Measurements from ENCODE around the gene CYB5B. TPM values are rescaled to one million over a fixed set of nuclear protein-coding genes. Genes with fewer than 3 reads are reported as not detected.
A peak's percentile ranks its signal among the peaks of the same experiment; 100 is the strongest.
"Not testable (repeated sequence)": the region's sequence is repeated elsewhere in the genome, so short reads cannot be mapped to it uniquely, and the experiment has no call there.

Gene CYB5B
- total RNA-seq, 2 experiments from 2014 or later: 125 to 131 TPM

DNA sequence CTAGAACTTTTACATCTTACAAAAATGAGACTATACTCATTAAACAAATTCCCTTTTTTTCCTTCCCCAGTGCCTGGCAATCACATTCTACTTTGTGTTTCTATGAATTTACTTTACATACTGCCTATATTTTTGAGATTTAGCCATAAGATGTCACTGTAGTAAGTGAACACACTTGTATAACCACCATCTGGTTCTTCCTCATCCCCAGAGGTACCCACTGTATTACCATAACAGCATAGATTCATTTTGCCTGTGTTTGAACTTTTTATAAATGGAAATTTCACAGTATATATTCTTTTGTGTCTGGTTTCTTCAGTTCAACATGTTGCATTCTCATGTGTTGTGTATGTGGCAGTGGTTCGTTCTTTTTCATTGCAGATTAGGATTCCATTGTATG is 15.8 kb downstream of the CYB5B start:
- H3K4me1 Mint-ChIP-seq: peaks cover 39% of the 10 kb centered on the region
- POLR2A ChIA-PET: no interaction called here
- H3K27ac Mint-ChIP-seq: no peak overlapping the region
- H3K27me3 Mint-ChIP-seq: no peaks in the 10 kb centered on the region
- no peaks in the 10 kb centered on the region for H3K9me3 Mint-ChIP-seq
- no peak for ATAC-seq (ENCODE audit: low read depth)
- peaks cover 35% of the 10 kb centered on the region for H3K36me3 Mint-ChIP-seq
- no peak overlapping the region for H3K4me3 Mint-ChIP-seq
- DNase-seq: no peak

DNA sequence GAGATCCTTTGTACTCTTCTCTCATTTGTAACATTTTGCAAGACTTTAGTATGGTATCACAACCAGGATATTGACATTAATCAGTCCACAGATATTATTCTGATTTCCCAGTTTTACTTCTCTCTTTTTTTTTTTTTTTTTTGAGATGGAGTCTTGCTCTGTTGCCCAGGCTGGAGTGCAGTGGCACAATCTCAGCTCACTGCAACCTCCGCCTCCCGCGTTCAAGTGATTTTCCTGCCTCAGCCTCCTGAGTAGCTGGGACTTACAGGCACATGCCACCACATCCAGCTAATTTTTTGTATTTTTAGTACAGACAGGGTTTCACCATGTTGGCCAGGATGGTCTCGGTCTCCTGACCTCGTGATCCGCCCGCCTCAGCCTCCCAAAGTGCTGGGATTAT is 16.6 kb downstream of the CYB5B start:
- H3K36me3 Mint-ChIP-seq: peaks cover 31% of the 10 kb centered on the region
- DNase-seq; H3K27me3 Mint-ChIP-seq; H3K9me3 Mint-ChIP-seq; H3K4me3 Mint-ChIP-seq; H3K27ac Mint-ChIP-seq; POLR2A ChIA-PET; ATAC-seq (ENCODE audit: low read depth): not testable (repeated sequence)
- H3K4me1 Mint-ChIP-seq: peaks cover 36% of the 10 kb centered on the region

DNA sequence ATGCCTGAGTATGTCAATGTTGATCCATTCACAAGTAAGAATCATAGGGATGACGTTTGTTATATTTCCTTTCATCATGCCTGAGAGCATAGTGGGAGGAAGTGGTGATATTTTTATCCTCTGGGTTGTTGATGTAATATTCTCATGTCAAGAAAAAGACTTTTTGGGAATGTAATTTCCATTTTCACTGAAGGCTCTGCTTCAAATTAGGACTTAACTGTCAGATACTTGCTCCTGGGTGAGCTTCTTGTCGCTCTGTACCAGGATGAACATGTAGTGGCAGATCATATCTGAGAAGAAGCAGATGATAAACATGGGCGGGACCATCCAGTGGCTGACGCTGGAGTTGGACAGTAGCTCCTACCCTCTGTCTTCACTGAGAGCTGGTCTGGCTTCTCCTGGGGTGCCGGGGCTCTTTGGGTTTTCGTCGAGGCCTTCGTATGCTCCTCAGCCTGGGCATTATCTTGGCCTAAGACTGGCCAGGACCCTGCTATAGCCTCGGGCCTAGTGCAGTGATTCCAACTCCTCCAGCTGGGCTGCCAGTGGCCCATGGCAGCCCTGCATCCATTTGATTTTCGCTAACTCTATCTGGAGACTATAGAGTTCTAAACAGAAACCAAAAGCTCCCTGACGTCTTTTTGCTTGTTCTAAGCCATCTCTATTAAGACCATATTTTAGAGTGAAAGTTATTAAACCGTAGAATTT is 19.7 kb downstream of the CYB5B start:
- DNase-seq: peak; percentile 44
- H3K4me1 Mint-ChIP-seq: peaks cover 27% of the 10 kb centered on the region

DNA sequence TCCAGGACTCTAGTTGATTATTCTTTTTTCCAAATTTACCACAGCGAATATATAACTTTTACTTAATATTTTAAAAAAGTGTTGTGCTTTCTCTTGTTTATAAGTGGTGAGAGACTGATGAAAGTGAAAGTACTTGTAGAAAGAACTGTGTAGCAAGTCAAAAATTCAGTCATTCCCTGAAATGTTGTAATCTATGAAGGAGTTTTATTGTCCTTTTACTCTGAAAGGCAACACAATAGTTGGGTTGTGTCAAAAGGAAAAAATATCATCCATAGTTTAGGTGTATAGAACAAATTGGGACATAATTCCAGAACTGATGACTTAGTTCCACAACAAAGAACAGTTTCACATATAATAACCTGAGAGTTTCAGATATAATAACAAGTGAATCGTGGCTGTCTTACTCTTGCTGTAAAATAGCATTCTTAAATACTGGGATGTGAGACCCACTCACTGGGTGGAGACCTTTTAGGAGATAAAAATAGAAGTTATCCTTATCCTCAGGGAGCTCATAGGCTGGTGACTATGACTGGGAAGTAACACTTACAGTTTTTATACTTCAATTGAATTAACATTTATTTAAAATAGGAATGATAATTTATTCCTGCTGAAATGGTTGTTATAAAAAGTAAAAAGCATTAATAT is 20.6 kb downstream of the CYB5B start:
- Mint-ChIP-seq H3K27ac (peak overlapping the region; percentile 95), H3K9me3 (no peaks in the 10 kb centered on the region), H3K27me3 (no peaks in the 10 kb centered on the region), H3K36me3 (peaks cover 35% of the 10 kb centered on the region), H3K4me1 (peaks cover 27% of the 10 kb centered on the region), H3K4me3 (peak overlapping the region; percentile 82)
- ATAC-seq (ENCODE audit: low read depth) (no peak), DNase-seq (no peak)
- POLR2A ChIA-PET: interaction anchor here (1.2 to 1.7 kb wide), 2 partner anchors 49 to 119 kb away, joined by 3 read pairs; no protein-coding TSS in a partner anchor

More for the DNA sequence above, 19.7 kb downstream of the CYB5B start:
- Mint-ChIP-seq H3K9me3 (no peaks in the 10 kb centered on the region), H3K27ac (peak overlapping the region; percentile 95), H3K36me3 (peaks cover 32% of the 10 kb centered on the region), H3K4me3 (peak overlapping the region; percentile 82), H3K27me3 (no peaks in the 10 kb centered on the region)
- peak; percentile 66 for ATAC-seq (ENCODE audit: low read depth)
- POLR2A ChIA-PET: interaction anchor here (0.6 to 1.7 kb wide), 5 partner anchors 17 to 145 kb away, joined by 3 to 4 read pairs (median 3); partner anchors contain the start of gene CYB5B

DNA sequence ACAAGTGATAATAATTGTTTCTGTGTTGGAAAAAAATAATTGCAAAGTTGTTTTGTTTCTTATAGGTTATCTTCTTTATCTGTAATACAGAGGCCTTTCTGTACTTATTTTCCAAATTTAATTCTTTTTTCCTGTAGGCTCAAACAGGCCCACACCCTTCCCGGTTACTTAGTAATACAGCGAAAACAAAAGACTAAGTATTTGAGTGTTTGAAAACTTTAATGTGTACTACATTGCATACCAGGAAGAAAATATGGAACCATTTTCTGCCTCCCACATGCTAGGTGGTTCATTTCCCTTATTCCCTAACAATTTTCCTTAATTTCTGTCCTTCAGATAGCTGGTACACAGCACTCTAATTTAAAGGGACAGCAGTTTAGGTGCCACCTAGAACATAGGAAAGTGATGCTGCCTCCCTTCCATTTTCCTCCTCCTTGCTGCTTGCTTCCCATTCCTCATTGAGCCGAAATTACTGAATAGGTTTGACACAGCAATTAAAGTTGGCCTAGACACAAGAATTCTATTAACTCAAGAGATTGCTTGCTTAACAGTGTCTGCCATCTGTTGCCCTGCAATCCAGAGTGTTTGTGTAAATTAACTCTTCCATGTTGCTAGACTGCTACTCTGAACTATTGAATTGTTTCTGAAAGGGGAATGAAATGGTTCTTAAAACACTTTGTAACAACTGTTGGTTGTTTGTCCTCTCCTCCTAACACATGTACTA is 24.2 kb downstream of the CYB5B start:
- peaks cover 47% of the 10 kb centered on the region for H3K36me3 Mint-ChIP-seq
- no peak overlapping the region for H3K4me3 Mint-ChIP-seq

DNA sequence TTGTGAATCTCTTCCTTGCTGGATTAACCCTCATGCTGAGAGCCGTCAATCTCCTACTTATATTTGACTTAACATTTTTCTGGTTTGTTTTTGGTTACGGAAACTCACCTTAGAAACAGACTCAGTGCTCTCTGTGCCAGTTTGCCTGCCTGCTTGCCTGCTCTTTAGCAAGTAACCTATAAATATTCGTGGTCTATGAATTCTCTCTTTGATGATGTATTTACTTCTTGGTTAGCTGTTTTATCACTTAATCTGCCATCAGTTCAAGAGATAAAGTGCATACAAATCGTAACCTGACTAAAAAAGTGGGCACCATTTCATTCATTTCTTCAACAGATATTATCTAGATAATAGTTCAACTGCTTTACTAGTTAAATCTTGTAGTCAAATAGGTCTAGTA is 26.7 kb downstream of the CYB5B start:
- ATAC-seq (ENCODE audit: low read depth) (no peak), DNase-seq (no peak)
- no peaks in the 10 kb centered on the region for H3K9me3 Mint-ChIP-seq
- peaks cover 7% of the 10 kb centered on the region for H3K4me1 Mint-ChIP-seq
- no peak overlapping the region for H3K4me3 Mint-ChIP-seq
- POLR2A ChIA-PET: no interaction called here
- peaks cover 50% of the 10 kb centered on the region for H3K36me3 Mint-ChIP-seq
- H3K27me3 Mint-ChIP-seq: no peaks in the 10 kb centered on the region
- H3K27ac Mint-ChIP-seq: no peak overlapping the region

More for the DNA sequence above, 24.2 kb downstream of the CYB5B start:
- peaks cover 17% of the 10 kb centered on the region for H3K4me1 Mint-ChIP-seq
- POLR2A ChIA-PET: no interaction called here
- H3K27me3 Mint-ChIP-seq: no peaks in the 10 kb centered on the region
- no peak for DNase-seq
- H3K9me3 Mint-ChIP-seq: no peaks in the 10 kb centered on the region
- no peak overlapping the region for H3K27ac Mint-ChIP-seq
- no peak for ATAC-seq (ENCODE audit: low read depth)

DNA sequence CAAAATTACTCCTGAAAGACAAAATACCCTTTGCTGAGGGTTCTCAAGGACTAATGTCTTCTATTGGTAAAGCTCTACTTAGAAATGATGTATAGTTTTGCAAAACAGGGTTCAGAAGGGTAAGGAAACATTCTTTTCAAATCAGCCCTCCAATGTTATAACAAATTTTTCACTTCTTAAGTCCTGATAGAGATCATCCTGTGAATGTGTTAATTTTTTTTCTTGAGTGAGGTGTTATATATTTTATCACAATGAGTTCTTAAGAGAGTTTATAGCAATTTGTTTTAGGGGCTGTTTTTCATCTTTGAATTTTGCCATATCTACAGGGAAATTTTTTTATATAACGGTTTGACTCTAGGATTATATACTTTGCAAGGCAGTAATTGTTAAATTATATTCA is 29.5 kb downstream of the CYB5B start:
- Mint-ChIP-seq H3K4me1 (peaks cover 13% of the 10 kb centered on the region), H3K27me3 (no peaks in the 10 kb centered on the region), H3K4me3 (no peak overlapping the region), H3K27ac (no peak overlapping the region), H3K36me3 (peaks cover 41% of the 10 kb centered on the region), H3K9me3 (no peaks in the 10 kb centered on the region)
- POLR2A ChIA-PET: no interaction called here
- ATAC-seq (ENCODE audit: low read depth) (no peak), DNase-seq (no peak)

DNA sequence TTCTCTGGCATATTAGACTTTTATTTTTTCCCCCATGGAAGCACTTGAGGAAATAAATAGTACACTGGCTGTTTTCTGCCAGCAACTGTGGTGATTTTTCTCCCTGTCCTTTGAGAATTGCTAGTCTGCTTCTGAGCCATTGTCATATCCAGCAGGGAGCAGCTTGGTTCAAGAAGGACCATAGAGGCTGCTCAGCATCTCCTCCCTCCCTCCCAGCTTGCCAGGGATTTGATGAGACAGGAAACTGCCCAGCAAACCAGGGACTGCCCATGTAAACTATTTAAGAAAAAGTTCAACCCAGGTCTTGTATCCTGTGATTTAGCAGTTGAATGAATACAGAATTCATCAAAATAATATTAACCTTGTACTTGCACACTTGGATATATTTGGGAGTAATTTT is 39.5 kb downstream of the CYB5B start:
- ATAC-seq (ENCODE audit: low read depth) (no peak), DNase-seq (no peak)
- H3K4me1 Mint-ChIP-seq: peaks cover 22% of the 10 kb centered on the region
- H3K27ac Mint-ChIP-seq: no peak overlapping the region
- no peaks in the 10 kb centered on the region for H3K9me3 Mint-ChIP-seq
- H3K36me3 Mint-ChIP-seq: peaks cover 22% of the 10 kb centered on the region
- no peak overlapping the region for H3K4me3 Mint-ChIP-seq
- H3K27me3 Mint-ChIP-seq: no peaks in the 10 kb centered on the region
- POLR2A ChIA-PET: no interaction called here

DNA sequence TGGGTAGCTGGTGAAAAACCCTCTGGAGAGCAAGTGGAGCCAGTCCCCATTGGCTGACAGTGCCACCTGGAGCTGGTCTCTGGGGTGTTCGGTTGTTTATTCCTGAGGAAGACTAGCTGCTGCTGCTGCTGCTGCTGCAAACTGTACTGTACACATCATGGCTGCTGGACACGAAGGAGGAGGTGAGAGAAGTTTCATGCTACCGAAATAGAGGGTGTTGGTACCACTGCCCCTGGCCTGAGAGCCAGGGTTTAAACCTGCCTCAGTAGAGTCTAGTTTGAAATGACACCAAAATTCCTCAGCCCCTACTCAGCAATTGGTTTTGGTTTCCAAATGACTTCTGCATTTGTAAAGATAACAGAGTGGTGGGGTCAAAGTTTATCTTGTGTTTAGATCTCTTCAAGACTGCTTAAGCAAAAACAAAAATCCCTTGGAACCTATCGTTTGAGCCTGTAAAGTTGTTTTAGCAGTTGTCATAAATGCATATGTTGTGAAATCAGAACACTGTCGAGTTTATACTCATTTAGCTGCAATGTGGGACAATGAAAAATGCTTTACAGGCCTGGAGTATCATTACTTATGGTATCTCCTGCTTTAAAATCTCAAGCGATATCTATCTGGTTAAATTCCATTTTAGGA is 40.8 kb downstream of the CYB5B start:
- Mint-ChIP-seq H3K4me3 (peak overlapping the region; percentile 47), H3K9me3 (no peaks in the 10 kb centered on the region), H3K27me3 (no peaks in the 10 kb centered on the region), H3K36me3 (peaks cover 23% of the 10 kb centered on the region), H3K4me1 (peaks cover 30% of the 10 kb centered on the region), H3K27ac (peak overlapping the region; percentile 59)
- no peak for DNase-seq
- no peak for ATAC-seq (ENCODE audit: low read depth)
- POLR2A ChIA-PET: no interaction called here

DNA sequence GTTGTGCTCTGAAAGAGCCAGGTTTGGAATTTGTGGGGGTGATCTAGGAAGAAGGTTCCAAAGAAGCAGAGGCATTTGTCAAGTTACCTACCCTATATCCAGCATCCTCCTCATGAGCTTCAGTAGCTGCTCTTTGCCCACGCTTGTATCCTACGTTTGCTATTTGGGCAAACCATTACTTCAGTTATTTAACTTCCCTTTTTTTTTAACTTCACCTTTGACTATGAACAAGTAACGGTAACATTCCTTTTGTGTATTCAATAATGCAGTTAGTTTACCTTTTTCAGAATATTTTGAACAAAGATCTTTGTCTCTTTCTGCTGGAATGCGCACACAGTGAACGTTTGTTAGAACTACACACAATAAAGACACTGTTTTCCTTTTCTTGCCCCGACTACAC is 41.5 kb downstream of the CYB5B start:
- Mint-ChIP-seq H3K36me3 (peaks cover 22% of the 10 kb centered on the region), H3K27me3 (no peaks in the 10 kb centered on the region), H3K27ac (peak overlapping the region; percentile 6)

DNA sequence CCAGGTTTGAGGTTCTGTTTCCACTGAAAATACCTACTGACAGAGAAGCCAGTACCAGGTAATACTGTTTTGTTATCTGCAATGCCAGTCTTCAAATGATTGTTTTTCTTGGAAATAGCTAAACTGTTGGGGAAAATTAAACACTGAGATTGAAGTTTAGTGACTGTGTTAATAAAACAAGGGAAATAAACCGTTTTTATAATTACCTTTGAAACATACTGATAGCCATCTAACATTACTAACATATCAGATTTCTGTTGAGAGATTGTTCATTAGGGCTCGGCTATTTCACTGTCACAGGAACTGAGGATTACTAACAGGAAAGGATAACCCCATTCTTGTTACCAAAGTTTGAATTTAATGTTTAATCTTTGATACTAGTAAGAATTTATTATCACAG is 42.1 kb downstream of the CYB5B start:
- Mint-ChIP-seq H3K36me3 (peaks cover 25% of the 10 kb centered on the region), H3K27me3 (no peaks in the 10 kb centered on the region), H3K4me3 (no peak overlapping the region), H3K9me3 (no peaks in the 10 kb centered on the region), H3K4me1 (peaks cover 37% of the 10 kb centered on the region), H3K27ac (no peak overlapping the region)
- POLR2A ChIA-PET: no interaction called here
- ATAC-seq (ENCODE audit: low read depth) (no peak), DNase-seq (no peak)

More for the DNA sequence above, 41.5 kb downstream of the CYB5B start:
- DNase-seq: no peak
- peaks cover 33% of the 10 kb centered on the region for H3K4me1 Mint-ChIP-seq
- no peak overlapping the region for H3K4me3 Mint-ChIP-seq
- H3K9me3 Mint-ChIP-seq: no peaks in the 10 kb centered on the region
- no peak for ATAC-seq (ENCODE audit: low read depth)
- POLR2A ChIA-PET: no interaction called here

DNA sequence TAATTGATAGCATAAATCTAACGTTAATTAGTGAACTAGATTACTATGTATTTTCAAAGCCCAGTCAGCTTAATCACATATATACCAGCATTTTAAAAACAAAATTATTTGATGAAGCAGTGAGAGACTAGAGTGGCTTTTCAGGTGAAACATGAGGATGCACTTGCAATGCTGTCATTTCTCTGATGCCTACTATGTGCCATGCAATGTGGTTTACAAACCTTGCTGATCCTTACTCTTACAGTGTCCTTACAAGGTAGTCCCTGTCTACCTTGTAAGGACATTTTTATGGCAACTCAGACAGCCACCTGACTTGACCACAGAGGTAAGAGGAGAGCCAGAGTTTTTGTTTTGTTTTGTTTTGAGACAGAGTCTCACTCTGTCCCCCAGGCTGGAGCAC is 42.7 kb downstream of the CYB5B start:
- peaks cover 37% of the 10 kb centered on the region for H3K4me1 Mint-ChIP-seq
- no peak overlapping the region for H3K4me3 Mint-ChIP-seq
- no peak for DNase-seq
- H3K27me3 Mint-ChIP-seq: no peaks in the 10 kb centered on the region
- H3K36me3 Mint-ChIP-seq: peaks cover 25% of the 10 kb centered on the region
- H3K9me3 Mint-ChIP-seq: no peaks in the 10 kb centered on the region
- no peak overlapping the region for H3K27ac Mint-ChIP-seq
- POLR2A ChIA-PET: no interaction called here
- no peak for ATAC-seq (ENCODE audit: low read depth)

DNA sequence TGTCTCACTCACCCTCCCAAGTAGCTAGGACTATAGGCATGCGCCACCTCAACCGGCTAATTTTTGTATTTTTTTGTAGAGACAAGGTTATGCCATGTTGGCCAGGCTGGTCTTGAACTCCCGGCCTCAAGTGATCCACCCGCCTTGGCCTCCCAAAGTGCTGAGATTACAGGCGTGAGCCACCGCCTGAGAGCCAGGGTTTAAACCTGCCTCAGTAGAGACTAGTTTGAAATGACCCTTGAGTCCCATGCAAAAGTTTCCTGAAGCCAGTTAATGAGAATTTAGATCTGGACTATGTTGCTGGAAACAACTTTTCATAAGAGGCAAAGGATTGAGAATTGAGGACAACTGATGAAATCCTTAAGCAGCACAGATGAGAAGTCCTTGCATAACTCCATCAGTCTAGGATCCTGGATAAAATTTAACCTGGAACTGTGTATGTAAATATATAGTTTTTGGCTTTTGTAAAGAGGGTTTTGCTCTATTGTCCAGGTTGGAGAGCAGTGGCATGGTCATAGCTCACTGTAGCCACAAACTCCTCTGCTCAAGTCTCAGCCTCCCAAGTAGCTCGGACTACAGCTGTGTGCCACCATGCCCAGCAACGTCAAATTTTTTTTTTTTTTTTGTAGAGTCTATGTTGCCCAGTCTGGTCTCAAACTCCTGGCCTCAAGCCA is 43.2 kb downstream of the CYB5B start:
- Mint-ChIP-seq H3K9me3 (no peaks in the 10 kb centered on the region), H3K27me3 (no peaks in the 10 kb centered on the region), H3K4me1 (peaks cover 35% of the 10 kb centered on the region), H3K4me3 (no peak overlapping the region), H3K27ac (no peak overlapping the region), H3K36me3 (peaks cover 20% of the 10 kb centered on the region)
- DNase-seq: no peak
- no peak for ATAC-seq (ENCODE audit: low read depth)
- POLR2A ChIA-PET: interaction anchor here (0.6 kb wide), 1 partner anchor 11 kb away, joined by 3 read pairs; no protein-coding TSS in a partner anchor

All from activated naive CD8-positive, alpha-beta T cell treated with anti-CD3 and anti-CD28 coated beads, Interleukin-2, amount 10 ng/mL, durations not matched to agents 7 days and 5 days (primary cell).